ENCODE results near the gene TFB1M. TPM values are rescaled to one million over a fixed set of nuclear protein-coding genes. Genes with fewer than 3 reads are reported as not detected.
A peak's percentile ranks its signal among the peaks of the same experiment; 100 is the strongest.

TFB1M gene
- polyA plus RNA-seq, 4 donors = 9.9 to 22.1 (median 20.2) TPM

DNA sequence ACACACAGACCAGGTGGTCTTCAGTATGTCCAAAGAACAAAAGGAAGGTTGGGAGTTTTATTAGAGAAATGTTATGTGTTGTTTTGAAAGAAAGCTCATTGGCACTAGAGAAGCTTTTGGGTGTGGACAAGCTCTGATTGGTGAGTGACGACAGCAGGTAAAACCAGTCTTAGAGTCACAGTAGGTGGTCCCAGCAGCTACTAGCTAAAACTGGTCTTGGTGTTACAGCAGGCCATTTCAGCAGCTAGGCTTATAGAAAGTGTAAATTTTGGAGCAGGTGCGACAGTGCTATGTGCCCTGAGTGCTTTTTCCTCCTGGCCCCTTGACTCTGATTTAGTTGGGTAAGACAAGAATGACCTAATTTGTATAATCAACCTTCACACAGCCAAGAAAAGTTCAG is 46.9 kb downstream of the TFB1M start:
- DNase-seq (ENCODE audit: low read depth in 4 of 4, low spot score in 3 of 4) = no peak

DNA sequence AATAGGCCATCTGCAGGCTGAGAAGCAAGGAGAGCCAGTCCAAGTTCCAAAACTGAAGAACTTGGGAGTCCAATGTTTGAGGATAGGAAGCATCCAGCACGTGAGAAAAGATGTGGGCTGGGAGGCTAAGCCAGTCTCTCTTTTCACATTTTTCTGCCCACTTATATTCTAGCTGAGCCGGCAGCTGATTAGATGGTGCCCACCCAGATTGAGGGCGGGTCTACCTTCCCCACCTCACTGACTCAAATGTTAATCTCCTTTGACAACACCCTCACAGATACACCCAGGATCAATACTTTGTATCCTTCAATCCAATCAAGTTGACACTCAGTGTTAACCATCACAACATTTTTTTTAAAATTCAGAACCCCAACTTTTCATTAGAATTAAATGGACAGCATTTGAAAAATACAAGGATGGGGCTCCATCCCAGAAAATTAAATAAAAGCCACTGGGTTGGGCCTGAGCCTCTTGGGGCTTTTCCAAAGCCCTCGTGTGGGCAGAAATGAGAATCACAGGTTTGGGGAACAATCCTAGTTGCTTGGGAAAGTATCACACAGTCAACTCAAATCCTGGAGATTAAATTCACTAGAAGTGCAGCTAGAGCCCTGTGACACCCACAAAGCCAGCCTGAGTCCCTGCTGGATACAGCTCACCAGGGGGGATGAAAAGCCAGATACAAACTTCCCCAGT is 48.3 kb downstream of the TFB1M start:
- DNase-seq (ENCODE audit: low read depth in 4 of 4, low spot score in 3 of 4) = no peak

- no peak for DNase-seq (ENCODE audit: low read depth in 4 of 4, low spot score in 3 of 4)
These were observed 49.5 kb downstream of the TFB1M start for GRCh38 chr6:155264693-155265320.

GRCh38 chr6:155263373-155264063 is 50.8 kb downstream of the TFB1M start, which contains the start of gene CLDN20:
CLDN20 (plus strand) TSS chr6:155264013; CDS start chr6:155275720, 11,707 bp downstream.
- DNase-seq (ENCODE audit: low read depth in 4 of 4, low spot score in 3 of 4) = no peak

DNA sequence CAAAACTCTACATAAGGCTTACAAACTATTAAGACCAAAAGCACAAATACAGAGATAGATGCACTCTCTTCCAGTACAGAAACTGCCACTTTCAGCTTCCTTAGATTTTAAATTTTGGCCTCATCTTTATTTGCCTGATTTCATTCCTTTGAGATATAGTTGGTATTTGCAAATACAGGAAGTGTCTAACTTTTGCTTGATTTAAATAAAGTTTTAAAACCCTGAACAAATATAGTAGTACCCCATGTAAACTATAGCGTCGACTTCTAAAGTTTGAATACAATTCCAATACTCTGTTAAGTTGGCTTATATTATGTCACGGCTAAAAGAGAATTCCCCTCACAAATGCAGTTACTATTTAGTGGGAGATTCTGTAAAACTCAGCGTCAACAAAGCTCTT is 51.6 kb downstream of the TFB1M start:
- no peak for DNase-seq (ENCODE audit: low read depth in 4 of 4, low spot score in 3 of 4)

GRCh38 chr6:155261111-155261900 is 53.0 kb downstream of the TFB1M start:
- DNase-seq (ENCODE audit: low read depth in 4 of 4, low spot score in 3 of 4) = no peak

- no peak for DNase-seq (ENCODE audit: low read depth in 4 of 4, low spot score in 3 of 4)
These were observed 53.6 kb downstream of the TFB1M start for GRCh38 chr6:155260686-155261085.

DNA sequence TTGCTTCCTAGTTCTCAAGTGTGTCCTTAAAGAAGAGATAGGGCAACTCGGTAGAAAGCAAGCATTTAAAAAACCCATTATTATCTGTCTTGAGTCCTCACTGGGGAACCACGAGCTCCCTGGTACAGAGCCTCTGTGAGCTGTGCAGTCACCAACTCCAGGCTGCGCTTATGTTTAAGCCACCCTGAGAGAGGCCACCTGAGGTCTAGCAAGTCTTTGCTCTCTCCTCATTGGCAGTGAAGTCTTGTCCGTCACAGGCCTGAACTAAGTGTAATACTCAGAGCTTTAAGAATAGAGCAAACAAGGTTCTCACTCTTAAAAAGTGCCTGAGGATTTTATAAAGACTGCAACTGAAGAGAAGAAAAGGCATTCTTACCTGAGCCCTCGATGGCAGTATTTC is 54.4 kb downstream of the TFB1M start:
- DNase-seq (ENCODE audit: low read depth in 4 of 4, low spot score in 3 of 4) = no peak

DNA sequence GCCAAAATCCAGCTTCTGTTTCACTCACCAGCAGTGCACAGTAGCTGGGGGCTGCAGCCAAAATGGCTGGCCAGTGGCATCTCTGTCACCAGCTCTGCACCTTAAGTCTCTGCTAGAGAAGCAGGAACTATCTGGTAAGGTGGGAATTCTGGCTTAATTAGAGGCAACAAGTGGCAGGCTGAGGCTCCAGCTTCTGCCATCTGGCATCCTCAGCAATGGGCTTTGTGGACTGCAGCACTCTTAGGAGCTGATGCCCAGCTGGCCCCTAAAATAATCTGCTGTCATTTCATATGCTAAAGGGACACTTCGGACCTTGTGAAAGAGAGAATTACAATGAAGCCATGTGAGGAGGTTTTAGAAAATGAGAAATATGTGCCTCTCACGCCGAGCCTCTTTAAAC is 55.1 kb downstream of the TFB1M start:
- DNase-seq (ENCODE audit: low read depth in 4 of 4, low spot score in 3 of 4) = no peak

DNA sequence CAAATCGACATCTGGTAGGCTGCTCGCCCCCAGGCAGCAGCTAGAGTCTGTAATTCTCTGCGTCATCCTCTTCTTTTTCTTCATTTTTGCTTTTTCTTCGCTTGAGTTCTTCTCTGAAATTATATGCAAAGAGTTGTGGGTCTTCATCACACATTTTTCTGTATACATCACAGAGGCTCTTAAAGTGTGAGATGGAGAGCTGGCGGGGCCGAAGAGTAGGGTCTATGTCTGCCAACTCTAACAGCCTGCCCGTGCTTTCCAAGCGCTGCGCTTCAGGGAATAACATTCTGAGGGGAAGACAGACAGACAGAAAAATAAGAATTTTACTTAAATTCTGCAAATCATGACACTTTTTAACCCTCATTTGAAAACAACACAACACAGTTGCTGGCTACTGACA is 56.5 kb downstream of the TFB1M start:
- no peak for DNase-seq (ENCODE audit: low read depth in 4 of 4, low spot score in 3 of 4)

DNA sequence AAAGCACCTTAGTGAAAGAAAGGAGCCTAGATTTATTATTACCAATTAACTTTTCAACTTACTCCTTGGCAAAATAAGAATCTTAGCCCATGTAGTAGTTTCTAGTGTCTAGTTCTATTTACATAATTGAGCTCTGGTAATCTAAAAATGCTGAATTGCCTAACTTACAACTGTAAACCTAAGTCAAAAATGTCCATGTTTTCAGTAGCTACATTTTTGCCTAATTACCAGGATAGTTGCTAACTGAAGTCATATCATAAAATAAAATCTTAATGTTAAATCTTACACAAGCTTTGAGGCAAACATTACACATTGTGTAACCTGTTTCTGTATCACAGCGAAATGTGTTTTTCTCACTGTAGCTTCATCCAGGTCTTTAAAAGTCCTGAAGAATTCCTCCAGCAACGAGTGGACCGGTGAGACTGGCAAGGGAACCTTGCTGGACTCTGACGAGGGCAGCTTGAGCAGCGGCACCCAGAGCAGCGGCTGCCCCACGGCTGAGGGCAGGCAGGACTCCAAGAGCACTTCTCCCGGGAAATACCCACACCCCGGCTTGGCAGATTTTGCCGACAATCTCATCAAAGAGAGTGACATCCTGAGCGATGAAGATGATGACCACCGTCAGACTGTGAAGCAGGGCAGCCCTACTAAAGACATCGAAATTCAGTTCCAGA is 58.0 kb downstream of the TFB1M start:
- no peak for DNase-seq (ENCODE audit: low read depth in 4 of 4, low spot score in 3 of 4)

DNA sequence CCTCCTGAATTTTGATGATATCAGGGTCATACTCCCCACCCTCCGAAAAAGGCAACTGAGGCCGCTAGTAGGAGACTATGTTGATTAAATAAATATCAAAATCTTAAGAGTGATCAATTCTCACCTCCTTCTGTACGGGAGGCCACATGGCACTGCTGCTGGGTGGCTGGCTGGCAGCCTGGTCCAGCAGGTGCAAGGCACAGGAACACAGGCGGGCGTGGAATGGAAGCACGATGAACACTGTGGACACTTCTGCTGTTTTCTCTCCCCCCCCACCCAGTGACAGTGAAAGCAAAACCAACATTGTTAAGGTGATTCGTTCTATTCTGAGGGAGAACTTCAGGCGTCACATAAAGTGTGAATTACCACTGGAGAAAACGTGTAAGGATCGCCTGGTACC is 60.1 kb downstream of the TFB1M start:
- no peak for DNase-seq (ENCODE audit: low read depth in 4 of 4, low spot score in 3 of 4)

DNA sequence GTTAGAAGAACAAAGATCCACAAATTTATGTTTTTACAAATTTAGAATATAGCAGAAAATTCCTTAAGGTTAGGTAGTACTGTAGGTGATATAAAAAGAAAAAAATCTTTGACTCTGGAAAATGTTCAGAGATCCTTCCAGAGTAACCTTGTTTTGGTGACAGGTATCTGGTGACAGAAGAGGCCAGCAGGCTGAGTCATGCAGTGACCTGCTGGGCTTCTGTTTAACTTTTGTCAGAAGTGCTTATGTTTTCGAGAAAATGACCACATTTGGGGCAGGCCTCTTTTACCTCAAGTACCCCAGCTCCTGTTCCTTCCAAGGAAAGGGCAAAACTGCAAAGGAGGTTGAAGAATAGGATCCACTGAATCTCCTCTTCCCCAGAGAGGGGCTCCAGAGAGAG is 60.9 kb downstream of the TFB1M start:
- no peak for DNase-seq (ENCODE audit: low read depth in 4 of 4, low spot score in 3 of 4)

DNA sequence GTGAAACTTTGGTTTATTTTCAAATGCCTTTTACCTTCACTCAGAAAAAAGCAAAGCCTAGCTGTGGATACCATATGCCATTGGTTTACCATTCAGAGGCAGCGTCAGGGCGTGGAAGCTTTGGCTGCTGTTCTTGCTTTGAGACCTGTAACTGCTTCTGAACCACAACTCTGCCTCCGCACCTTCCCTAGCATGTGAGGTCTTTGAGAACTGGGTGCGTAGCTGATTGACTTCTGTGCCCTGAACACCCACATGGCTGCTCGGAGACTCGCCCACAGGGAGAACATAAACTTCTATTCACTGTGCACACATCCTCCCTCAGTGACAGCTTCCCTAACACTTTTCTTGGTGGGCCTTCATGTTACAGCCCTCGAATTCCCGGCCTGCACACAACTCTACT is 61.7 kb downstream of the TFB1M start:
- DNase-seq (ENCODE audit: low read depth in 4 of 4, low spot score in 3 of 4) = no peak

- DNase-seq (ENCODE audit: low read depth in 4 of 4, low spot score in 3 of 4) = no peak
These were observed 63.4 kb downstream of the TFB1M start for GRCh38 chr6:155250701-155251381.

DNA sequence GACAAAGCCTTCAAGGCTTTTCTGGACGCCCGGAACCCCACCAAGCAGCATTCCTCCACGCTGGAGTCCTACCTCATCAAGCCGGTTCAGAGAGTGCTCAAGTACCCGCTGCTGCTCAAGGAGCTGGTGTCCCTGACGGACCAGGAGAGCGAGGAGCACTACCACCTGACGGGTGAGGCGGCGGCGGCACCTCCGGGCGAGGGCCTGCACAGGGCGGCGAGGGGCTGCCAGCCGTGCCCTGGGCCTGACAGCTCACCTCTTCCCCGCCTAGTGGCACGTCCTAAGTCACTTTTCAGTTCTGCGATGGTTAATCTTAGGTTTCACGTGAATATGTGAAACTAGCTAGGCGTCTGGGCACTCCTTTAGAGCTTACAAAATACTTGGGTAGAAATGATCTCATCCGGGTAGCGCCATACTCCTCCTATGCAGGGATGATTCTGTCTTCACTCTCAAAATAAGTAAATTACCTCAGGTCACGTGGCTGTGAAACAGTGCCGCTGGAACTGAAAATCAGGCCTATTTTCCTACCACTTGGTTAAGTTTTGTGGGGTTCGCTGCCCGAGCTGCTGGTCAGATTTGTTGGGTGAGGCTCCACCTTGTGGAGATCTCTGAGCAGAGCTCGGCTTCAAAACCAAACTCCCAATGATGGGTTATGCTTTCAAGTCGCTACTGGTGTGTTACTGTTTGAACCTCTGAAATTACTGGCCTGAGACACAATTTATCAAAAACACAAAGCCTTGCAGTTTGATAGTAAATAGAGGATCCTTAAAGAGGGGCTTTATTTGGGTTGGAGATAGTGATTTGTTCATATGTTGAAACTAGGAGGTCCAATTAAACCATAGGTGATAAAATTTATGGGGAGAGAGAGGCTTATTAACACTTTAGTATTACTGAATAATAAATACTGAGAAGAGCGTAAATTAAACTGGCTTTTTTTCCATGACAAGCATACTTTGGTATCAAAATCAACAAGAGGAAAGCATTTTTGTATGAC is 66.0 kb downstream of the TFB1M start:
- peak in 3 of 4 donors; percentile 12 to 36 (median 25) for DNase-seq (ENCODE audit: low read depth in 4 of 4, low spot score in 3 of 4)

GRCh38 chr6:155247618-155248007 is 66.7 kb downstream of the TFB1M start:
- DNase-seq (ENCODE audit: low read depth in 4 of 4, low spot score in 3 of 4) = no peak

DNA sequence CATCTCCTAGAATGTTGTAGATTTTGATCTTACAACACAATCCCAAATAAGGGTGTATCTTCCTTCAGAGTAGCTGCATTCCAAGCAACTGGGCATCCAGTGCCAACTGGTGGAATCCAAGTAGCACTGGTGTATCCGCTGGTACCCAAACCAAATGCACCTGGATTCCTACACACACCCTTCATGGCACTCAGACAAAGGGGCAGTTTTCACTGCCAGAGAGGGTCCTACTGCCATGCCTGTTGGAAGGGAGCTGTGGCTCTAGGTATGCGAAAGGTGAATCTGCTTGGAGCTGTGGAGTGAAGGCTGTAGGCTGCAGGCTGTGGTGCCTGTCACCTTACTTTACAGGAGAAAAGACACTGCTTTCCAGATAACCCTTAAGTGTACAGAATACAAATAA is 67.5 kb downstream of the TFB1M start:
- DNase-seq (ENCODE audit: low read depth in 4 of 4, low spot score in 3 of 4) = no peak

GRCh38 chr6:155245831-155246230 is 68.5 kb downstream of the TFB1M start:
- no peak for DNase-seq (ENCODE audit: low read depth in 4 of 4, low spot score in 3 of 4)

Data from left renal pelvis (tissue), 4 donors.